ENCODE measurements around the gene CEP126.

DNA sequence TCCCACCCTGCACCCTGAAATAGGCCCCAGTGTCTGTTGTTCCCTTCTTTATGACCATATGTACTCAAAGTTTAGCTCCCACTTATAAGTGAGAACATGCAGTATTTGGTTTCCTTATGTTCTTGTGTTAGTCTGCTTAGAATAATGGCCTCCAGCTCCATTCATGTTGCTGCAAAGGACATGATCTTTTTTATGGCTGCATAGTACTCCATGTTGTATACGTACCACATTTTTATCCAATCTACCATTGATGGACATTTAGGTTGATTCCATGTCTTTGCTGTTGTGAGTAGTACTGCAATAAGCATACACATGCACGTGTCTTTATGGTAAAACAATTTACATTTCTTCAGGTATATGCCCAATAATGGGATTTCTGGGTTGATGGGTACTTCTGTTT is 60.9 kb downstream of the CEP126 start:
- TF ChIP-seq, protein P1, sequence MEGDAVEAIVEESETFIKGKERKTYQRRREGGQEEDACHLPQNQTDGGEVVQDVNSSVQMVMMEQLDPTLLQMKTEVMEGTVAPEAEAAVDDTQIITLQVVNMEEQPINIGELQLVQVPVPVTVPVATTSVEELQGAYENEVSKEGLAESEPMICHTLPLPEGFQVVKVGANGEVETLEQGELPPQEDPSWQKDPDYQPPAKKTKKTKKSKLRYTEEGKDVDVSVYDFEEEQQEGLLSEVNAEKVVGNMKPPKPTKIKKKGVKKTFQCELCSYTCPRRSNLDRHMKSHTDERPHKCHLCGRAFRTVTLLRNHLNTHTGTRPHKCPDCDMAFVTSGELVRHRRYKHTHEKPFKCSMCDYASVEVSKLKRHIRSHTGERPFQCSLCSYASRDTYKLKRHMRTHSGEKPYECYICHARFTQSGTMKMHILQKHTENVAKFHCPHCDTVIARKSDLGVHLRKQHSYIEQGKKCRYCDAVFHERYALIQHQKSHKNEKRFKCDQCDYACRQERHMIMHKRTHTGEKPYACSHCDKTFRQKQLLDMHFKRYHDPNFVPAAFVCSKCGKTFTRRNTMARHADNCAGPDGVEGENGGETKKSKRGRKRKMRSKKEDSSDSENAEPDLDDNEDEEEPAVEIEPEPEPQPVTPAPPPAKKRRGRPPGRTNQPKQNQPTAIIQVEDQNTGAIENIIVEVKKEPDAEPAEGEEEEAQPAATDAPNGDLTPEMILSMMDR (IDR thresholded peaks at IDR 0.05 in 8 of 11, conservative IDR thresholded peaks at IDR 0.05 in 3 of 11) = no peak
- no peak for TF ChIP-seq POLR2A (IDR thresholded peaks at IDR 0.05)
